Pancreas (tissue), 10 donors: ENCODE results near the gene ACVR1. TPM values are rescaled to one million over a fixed set of nuclear protein-coding genes. Genes with fewer than 3 reads are reported as not detected.

Source experiments
- ATAC-seq, 4 donors: fragments of 200-7000 bp; cut with Tn5 transposase; one replicate each; pipeline versions ENCODE4 v1.8.0 to v1.9.1; 2020; ENCODE audit warnings: mild to moderate bottlenecking in 4 of 4, moderate library complexity in 4 of 4
- DNase-seq, 6 donors: peaks; one replicate each; pipeline ENCODE4 v3.0.0-alpha.2; 2020
- FAIRE-seq: peaks from 2 replicates; lab custom pipeline; 2012; peaks lifted over from hg19 to GRCh38; lab: Jason Lieb, UNC
- H3K27ac ChIP-seq, 4 donors: fragments of 200-600 bp; sonication (generic); 1 replicate in 3 of 4; 2 replicates in 1 of 4; pipeline versions ENCODE4 v1.5.0 to v1.8.0; 2020
- H3K27me3 ChIP-seq, 4 donors: fragments of 200-600 bp; one replicate each; pipeline ENCODE4 v1.8.0; 2021
- H3K36me3 ChIP-seq, 3 donors: fragments of 200-600 bp; sonication (generic) in 1 of 3; one replicate each; pipeline versions ENCODE4 v1.5.0 to v1.8.0; 2020 to 2021
- H3K4me1 ChIP-seq, 3 donors: fragments of 200-600 bp; one replicate each; pipeline ENCODE4 v1.8.0; 2021
- H3K4me3 ChIP-seq, 4 donors: fragments of 200-600 bp; sonication (generic) in 2 of 4; one replicate each; pipeline versions ENCODE4 v1.5.0 to v1.8.0; 2020 to 2021
- H3K9me3 ChIP-seq, 4 donors: fragments of 200-600 bp; one replicate each; pipeline ENCODE4 v1.8.0; 2021
- WGBS, 2 donors: extraction: QIAGEN DNeasy Blood & Tissue Kit; methylation state at CpG; one replicate each; pipeline ENCODE4 v1.1.7; 2013; 5-methylcytosine and 5-hydroxymethylcytosine counted together
- intact Hi-C, 3 donors: fragments of 100-400 bp; cut with DNase I; formaldehyde crosslinking; loops; one replicate each; pipeline versions ENCODE4 v1.11.1 to v1.14.2; 2022
- polyA plus RNA-seq, 2 donors: library from polyadenylated mRNA; stranded (reverse); fragments of 200-250 nt; gene quantifications; one replicate each; pipeline ENCODE4 v1.2.3, GENCODE V29; 2013
- total RNA-seq, 6 donors: library from RNA; stranded (reverse); fragmentation: NEBNext Ultra II Directional in 4 of 6; extraction: Animal tissue kit (Norgen Biotek cat#: 25700) in 4 of 6; gene quantifications; one replicate each; pipeline versions ENCODE4 v1.2.1 to v1.2.4, GENCODE V29; 2021 to 2023
- TF ChIP-seq, protein P1 (sequence below), 4 donors: fragments of 200-600 bp; sonication (generic) in 3 of 4; IDR thresholded peaks; one replicate each; pipeline versions ENCODE4 v1.5.0 to v1.8.0; 2021; ENCODE audit warnings: antibody characterized with exemption in 4 of 4
- donor health status: healthy with polysubstance abuse.
- donor health status: DM: no; HTN: no; CAD: no; lungs with moderate emphysema.
- donor health status: DM: no; HTN: no; CAD: no.
- donor health status: control.
- donor health status: control.
- donor health status: Bipolar disorder and iron deficiency.
- donor health status: DM: yes; HTN: yes; CAD: no.
- donor health status: DM: no; HTN: no; CAD: no.
- donor health status: DM: no; HTN: no; CAD: no.
- donor health status: DM: yes; HTN: yes; CAD: no.

The ACVR1 gene
- total and polyA plus RNA-seq, 8 donors = 3.1 to 25.2 (median 11.7) TPM

DNA sequence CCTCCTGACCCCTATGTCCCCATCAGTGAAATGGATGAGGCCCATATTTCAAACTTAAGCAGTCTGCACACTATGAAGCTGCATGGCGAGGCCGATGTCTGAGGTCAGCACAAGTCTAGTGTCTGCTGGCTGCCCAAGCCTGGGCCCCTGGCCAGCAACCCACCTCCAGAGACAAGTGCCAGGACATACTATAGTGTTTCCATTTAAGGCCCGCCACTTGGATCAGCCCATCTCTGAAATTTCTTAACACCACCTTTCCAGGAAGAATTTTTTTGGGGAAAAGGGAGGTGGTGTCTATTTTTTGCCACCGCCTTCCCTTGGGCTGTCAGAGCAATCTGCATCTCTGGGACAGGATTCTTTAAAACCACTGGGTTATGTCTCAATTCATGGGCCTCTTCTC is 1.8 kb downstream of the ACVR1 start:
- DNase-seq (peak in 1 of 6 donors; percentile 26), ATAC-seq (no peak), FAIRE-seq (no peak)
- peak overlapping the region in 1 of 4 donors; percentile 98 for H3K27ac ChIP-seq
- TF ChIP-seq, protein P1, sequence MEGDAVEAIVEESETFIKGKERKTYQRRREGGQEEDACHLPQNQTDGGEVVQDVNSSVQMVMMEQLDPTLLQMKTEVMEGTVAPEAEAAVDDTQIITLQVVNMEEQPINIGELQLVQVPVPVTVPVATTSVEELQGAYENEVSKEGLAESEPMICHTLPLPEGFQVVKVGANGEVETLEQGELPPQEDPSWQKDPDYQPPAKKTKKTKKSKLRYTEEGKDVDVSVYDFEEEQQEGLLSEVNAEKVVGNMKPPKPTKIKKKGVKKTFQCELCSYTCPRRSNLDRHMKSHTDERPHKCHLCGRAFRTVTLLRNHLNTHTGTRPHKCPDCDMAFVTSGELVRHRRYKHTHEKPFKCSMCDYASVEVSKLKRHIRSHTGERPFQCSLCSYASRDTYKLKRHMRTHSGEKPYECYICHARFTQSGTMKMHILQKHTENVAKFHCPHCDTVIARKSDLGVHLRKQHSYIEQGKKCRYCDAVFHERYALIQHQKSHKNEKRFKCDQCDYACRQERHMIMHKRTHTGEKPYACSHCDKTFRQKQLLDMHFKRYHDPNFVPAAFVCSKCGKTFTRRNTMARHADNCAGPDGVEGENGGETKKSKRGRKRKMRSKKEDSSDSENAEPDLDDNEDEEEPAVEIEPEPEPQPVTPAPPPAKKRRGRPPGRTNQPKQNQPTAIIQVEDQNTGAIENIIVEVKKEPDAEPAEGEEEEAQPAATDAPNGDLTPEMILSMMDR (IDR thresholded peaks at IDR 0.05) = no peak
- H3K4me3 ChIP-seq = peak overlapping the region in 2 of 4 donors; percentile 73 to 88
- WGBS, 2 donors = 64 to 79% methylated on average over 4 of the region's 4 CpGs
- H3K27me3 ChIP-seq = no peaks in the 10 kb centered on the region
- intact Hi-C loops = loop anchor here in 1 of 3 donors (10.0 kb wide), 1 partner anchor 90 kb away; no protein-coding TSS in a partner anchor
- H3K4me1 ChIP-seq = peaks cover 3 to 36% (median 7%) of the 10 kb centered on the region in 3 donors
- H3K9me3 ChIP-seq = no peaks in the 10 kb centered on the region
- no peaks in the 10 kb centered on the region for H3K36me3 ChIP-seq

DNA sequence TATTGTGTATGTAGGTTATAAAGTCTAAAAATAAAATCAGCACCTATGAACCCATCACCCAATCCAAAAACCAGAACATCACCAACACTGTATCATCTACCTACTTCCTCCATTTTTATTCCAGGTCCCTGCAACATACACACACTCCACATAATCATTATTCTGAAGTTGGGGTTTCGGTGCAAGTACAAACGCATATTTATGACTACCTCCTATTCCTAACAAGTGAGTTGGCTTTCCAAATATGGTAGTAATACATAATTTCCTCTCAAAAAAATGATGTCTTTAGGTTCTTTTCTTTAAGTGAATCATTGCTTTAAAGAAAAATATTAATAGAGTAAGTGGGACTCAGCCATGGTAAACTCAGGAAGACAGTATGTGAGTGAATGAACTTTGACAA is 3.3 kb downstream of the ACVR1 start:
- Histone ChIP-seq H3K36me3 (no peaks in the 10 kb centered on the region), H3K27me3 (no peaks in the 10 kb centered on the region), H3K9me3 (no peaks in the 10 kb centered on the region), H3K27ac (no peak overlapping the region), H3K4me1 (peaks cover 3 to 35% (median 7%) of the 10 kb centered on the region in 3 donors), H3K4me3 (no peak overlapping the region)
- intact Hi-C loops = loop anchor here in 1 of 3 donors (10.0 kb wide), 1 partner anchor 88 kb away; no protein-coding TSS in a partner anchor
- WGBS, 2 donors = 89 to 92% methylated on average over 2 of the region's 2 CpGs
- ATAC-seq (no peak), FAIRE-seq (no peak), DNase-seq (no peak)
- TF ChIP-seq, protein P1 (IDR thresholded peaks at IDR 0.05) = no peak

DNA sequence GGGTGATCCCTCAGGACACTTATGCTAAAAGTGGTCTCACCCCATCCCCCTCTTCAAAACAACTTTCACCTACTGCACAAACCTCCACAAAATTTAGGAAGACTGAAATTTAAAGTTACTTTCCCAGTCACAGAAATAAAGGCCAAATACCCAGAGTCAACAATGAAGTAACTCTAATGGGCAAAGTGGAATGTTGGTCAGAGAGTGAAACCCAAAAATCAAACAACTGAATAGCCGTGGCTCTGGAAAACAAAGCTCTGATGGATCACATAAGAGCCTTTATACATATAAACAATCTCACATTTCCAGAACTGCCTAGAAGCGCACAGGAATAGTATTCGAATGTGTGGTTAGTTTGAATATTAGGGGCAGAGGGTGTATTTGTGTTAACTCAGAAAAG is 4.7 kb downstream of the ACVR1 start:
- WGBS, 2 donors = 78 to 80% methylated on average over 3 of the region's 3 CpGs
- intact Hi-C loops = loop anchor here in 1 of 3 donors (10.0 kb wide), 1 partner anchor 87 kb away; no protein-coding TSS in a partner anchor
- ATAC-seq = no peak

DNA sequence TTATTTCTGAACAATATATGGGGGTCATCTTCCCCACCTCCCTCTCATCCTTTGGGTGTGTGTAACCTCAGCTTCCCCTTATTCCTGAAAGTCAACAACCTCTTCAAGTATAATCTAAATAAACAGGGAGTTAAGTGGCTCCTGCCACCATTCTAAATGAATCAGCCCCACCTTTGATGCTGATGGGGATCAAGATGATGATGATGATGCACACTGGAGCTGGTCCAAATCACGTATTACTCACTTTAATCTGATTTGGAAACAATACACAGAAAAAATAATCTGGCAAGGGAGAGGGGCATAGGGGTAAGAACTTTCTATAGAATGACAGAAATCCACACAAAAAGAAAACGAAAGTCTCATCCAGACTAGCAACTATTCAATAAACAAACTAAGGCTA is 7.1 kb downstream of the ACVR1 start:
- FAIRE-seq = no peak
- Histone ChIP-seq H3K27me3 (no peaks in the 10 kb centered on the region), H3K4me1 (peaks cover 6 to 25% (median 9%) of the 10 kb centered on the region in 3 donors), H3K4me3 (no peak overlapping the region), H3K27ac (no peak overlapping the region), H3K9me3 (no peaks in the 10 kb centered on the region), H3K36me3 (no peaks in the 10 kb centered on the region)
- TF ChIP-seq, protein P1 (IDR thresholded peaks at IDR 0.05) = no peak
- ATAC-seq = no peak
- no peak for DNase-seq
- 58 to 72% methylated on average over 2 of the region's 2 CpGs for WGBS, 2 donors
- intact Hi-C loops = no loop called here

More for the DNA sequence above, 4.7 kb downstream of the ACVR1 start:
- Histone ChIP-seq H3K27ac (no peak overlapping the region), H3K4me1 (peaks cover 9 to 29% (median 14%) of the 10 kb centered on the region in 3 donors), H3K36me3 (no peaks in the 10 kb centered on the region), H3K9me3 (no peaks in the 10 kb centered on the region), H3K27me3 (no peaks in the 10 kb centered on the region), H3K4me3 (no peak overlapping the region)
- TF ChIP-seq, protein P1 (IDR thresholded peaks at IDR 0.05) = no peak
- DNase-seq (no peak), FAIRE-seq (no peak)

DNA sequence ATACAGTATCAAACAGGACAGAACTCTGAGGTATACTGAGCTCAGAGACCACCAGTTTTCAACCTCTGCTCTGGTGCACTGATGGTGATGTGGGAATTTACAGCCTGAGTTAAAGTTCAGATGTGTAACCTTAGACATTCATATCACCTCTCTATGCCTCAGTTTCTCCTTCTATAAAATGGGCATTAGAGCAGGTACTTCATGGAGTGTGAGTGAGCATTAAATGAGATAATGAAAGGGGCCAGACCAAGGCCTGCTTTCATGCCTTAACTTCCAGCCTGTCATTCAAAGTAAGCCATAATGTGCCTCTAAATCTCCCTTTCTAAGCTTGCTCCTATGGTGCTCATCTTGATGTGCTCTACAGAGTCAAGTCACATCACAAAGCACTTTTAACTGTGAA is 8.4 kb downstream of the ACVR1 start:
- ATAC-seq (no peak), DNase-seq (no peak), FAIRE-seq (no peak)
- H3K36me3 ChIP-seq = no peaks in the 10 kb centered on the region
- no peaks in the 10 kb centered on the region for H3K9me3 ChIP-seq
- H3K4me3 ChIP-seq = no peak overlapping the region
- no peak overlapping the region for H3K27ac ChIP-seq
- TF ChIP-seq, protein P1 (IDR thresholded peaks at IDR 0.05) = no peak
- no peaks in the 10 kb centered on the region for H3K27me3 ChIP-seq
- peaks cover 6 to 18% (median 9%) of the 10 kb centered on the region in 3 donors for H3K4me1 ChIP-seq
- intact Hi-C loops = no loop called here
